Osteoblast (primary cell): Measurements from ENCODE around the gene STYXL1. TPM values are rescaled to one million over a fixed set of nuclear protein-coding genes. Genes with fewer than 3 reads are reported as not detected.
"Not testable (repeated sequence)": the region's sequence is repeated elsewhere in the genome, so short reads cannot be mapped to it uniquely, and the experiment has no call there.

Experiments
- DNase-seq: peaks from one replicate; pipeline ENCODE4 v3.0.0; 2011; ENCODE audit warnings: low spot score, mixed read lengths; ENCODE audit not compliant: insufficient read length; ENCODE audit errors: missing footprints
- H2AFZ ChIP-seq: 2 replicates; pipeline ENCODE4 v1.6.0; 2011; ENCODE audit warnings: mild to moderate bottlenecking, low read length
- H3K27ac ChIP-seq: 2 replicates; pipeline ENCODE4 v1.5.1; 2011; ENCODE audit warnings: mild to moderate bottlenecking, low read depth, low read length, moderate library complexity
- H3K27me3 ChIP-seq: 2 replicates; pipeline ENCODE4 v1.6.0; 2012; ENCODE audit warnings: mild to moderate bottlenecking, control low read depth, inconsistent platforms, low read length, moderate library complexity; ENCODE audit not compliant: insufficient read depth
- H3K36me3 ChIP-seq: 2 replicates; pipeline ENCODE4 v1.5.1; 2011; ENCODE audit warnings: mild to moderate bottlenecking, low read length, control low read depth, moderate library complexity; ENCODE audit not compliant: insufficient read depth
- H3K4me1 ChIP-seq: 2 replicates; pipeline ENCODE4 v1.5.1; 2011; ENCODE audit warnings: mild to moderate bottlenecking, low read length, control low read depth, moderate library complexity; ENCODE audit not compliant: insufficient read depth
- H3K4me2 ChIP-seq: 2 replicates; pipeline ENCODE4 v1.6.0; 2011; ENCODE audit warnings: mild to moderate bottlenecking, low read length; ENCODE audit not compliant: insufficient read depth
- H3K4me3 ChIP-seq: fragments of 200-600 bp; sonication (generic); 3 replicates; pipeline ENCODE4 v1.5.1; 2012; ENCODE audit warnings: mild to moderate bottlenecking, low read length, inconsistent platforms; ENCODE audit not compliant: insufficient read depth
- H3K79me2 ChIP-seq: 2 replicates; pipeline ENCODE4 v1.6.0; 2012; ENCODE audit warnings: mild to moderate bottlenecking, low read length, control low read depth, inconsistent platforms; ENCODE audit not compliant: insufficient read depth
- H3K9me3 ChIP-seq: 2 replicates; pipeline ENCODE4 v1.5.1; 2011; ENCODE audit warnings: low read depth, low read length, control low read depth
- H4K20me1 ChIP-seq: 2 replicates; pipeline ENCODE4 v1.6.0; 2012; ENCODE audit warnings: mild to moderate bottlenecking, low read length, control low read depth; ENCODE audit not compliant: insufficient read depth
- CTCF ChIP-seq: IDR thresholded peaks from 2 replicates; pipeline ENCODE4 v1.5.1; 2011; ENCODE audit warnings: mild to moderate bottlenecking, low read depth, low read length, moderate library complexity; ENCODE audit errors: extremely low read depth
- total RNA-seq: library from RNA; depleted of rRNA; stranded (reverse); fragments of >200 nt; gene quantifications from 2 replicates; pipeline ENCODE4 v1.2.3, GENCODE V29; 2012

STYXL1 gene
- total RNA-seq, 1 donor = 23.9 TPM

DNA sequence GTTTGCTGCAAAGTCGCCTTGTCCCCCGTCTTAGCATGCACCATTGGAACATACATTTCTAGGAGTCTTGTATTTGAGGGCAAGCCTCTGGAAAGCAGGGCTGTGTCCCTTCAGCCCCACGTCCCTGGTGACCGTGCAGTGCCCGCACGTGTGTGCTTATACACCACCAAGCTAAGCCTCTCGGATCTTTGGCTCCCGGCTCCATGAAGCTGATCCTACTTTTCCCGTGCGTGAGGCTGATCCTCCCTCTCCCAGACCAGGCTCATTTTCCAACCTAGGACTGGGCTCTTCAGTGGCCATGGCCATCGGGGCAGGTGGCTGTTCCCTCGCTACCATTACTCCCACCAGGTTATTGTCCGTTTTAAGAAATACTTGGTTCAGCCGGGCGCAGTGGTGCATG is 14.5 kb upstream of the STYXL1 start:
- H3K27me3 ChIP-seq = no peaks in the 10 kb centered on the region
- H4K20me1 ChIP-seq = peaks cover 16% of the 10 kb centered on the region
- no peak overlapping the region for H2AFZ ChIP-seq
- no peak overlapping the region for H3K4me2 ChIP-seq
- peaks cover 6% of the 10 kb centered on the region for H3K4me1 ChIP-seq
- H3K4me3 ChIP-seq = no peak overlapping the region
- no peaks in the 10 kb centered on the region for H3K9me3 ChIP-seq
- peaks cover 22% of the 10 kb centered on the region for H3K79me2 ChIP-seq
- peak; percentile 14 for DNase-seq
- no peak overlapping the region for H3K27ac ChIP-seq
- H3K36me3 ChIP-seq = peaks cover 96% of the 10 kb centered on the region
- no peak for TF ChIP-seq CTCF

DNA sequence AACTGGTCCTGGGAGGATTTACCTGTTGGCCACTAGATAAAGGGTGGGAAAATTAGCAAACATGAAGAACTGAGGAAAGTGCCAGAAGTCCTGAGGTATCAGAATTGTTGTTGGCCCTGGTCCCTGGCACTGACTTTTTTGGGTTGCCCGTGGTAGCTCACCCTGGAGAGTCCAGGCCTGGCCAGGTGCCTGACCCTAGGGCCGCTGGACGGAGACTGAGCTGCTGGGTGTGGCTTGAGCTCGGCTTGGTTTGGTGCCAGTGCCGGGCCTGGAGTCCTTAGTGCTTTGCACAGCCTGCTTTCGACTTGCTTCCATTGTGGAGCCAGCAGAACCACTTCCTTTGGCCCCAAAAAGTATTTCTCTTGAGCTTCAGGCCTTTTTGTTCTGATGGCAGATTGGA is 13.0 kb upstream of the STYXL1 start:
- no peak for DNase-seq
- Histone ChIP-seq H2AFZ (no peak overlapping the region), H4K20me1 (peaks cover 12% of the 10 kb centered on the region), H3K4me1 (no peaks in the 10 kb centered on the region), H3K4me2 (no peak overlapping the region), H3K9me3 (no peaks in the 10 kb centered on the region), H3K79me2 (peaks cover 36% of the 10 kb centered on the region), H3K4me3 (no peak overlapping the region), H3K36me3 (peaks cover 97% of the 10 kb centered on the region), H3K27ac (no peak overlapping the region), H3K27me3 (no peaks in the 10 kb centered on the region)
- no peak for TF ChIP-seq CTCF

DNA sequence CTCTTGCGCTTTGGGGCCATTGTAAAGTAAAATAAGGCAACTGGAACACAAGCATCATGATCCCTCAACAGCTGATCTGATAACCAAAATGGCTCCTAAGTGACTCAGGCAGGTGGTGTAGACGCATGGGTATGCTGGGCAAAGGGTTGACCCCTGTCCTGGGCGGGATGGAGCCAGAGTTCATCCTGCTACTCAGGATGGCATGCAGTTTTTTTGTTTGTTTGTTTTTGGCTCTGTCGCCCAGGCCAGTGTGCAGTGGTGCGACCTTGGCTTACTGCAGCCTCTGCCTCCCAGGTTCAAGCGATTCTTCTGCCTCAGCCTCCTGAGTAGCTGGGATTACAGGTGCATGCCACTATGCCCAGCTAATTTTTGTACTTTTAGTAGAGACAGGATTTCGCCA is 10.9 kb upstream of the STYXL1 start:
- H3K4me3 ChIP-seq, H3K27ac ChIP-seq, H3K4me2 ChIP-seq, H3K27me3 ChIP-seq, H2AFZ ChIP-seq, H3K9me3 ChIP-seq: not testable (repeated sequence)
- peaks cover 57% of the 10 kb centered on the region for H3K79me2 ChIP-seq
- DNase-seq = peak; percentile 8
- peaks cover 87% of the 10 kb centered on the region for H3K36me3 ChIP-seq
- H4K20me1 ChIP-seq = peaks cover 28% of the 10 kb centered on the region
- H3K4me1 ChIP-seq = peaks cover 11% of the 10 kb centered on the region

- Histone ChIP-seq H2AFZ (no peak overlapping the region), H4K20me1 (peaks cover 30% of the 10 kb centered on the region), H3K4me2 (no peak overlapping the region), H3K36me3 (peaks cover 86% of the 10 kb centered on the region), H3K79me2 (peaks cover 67% of the 10 kb centered on the region), H3K27ac (no peak overlapping the region), H3K4me1 (peaks cover 15% of the 10 kb centered on the region), H3K27me3 (no peaks in the 10 kb centered on the region), H3K9me3 (no peaks in the 10 kb centered on the region), H3K4me3 (no peak overlapping the region)
- no peak for DNase-seq
- no peak for TF ChIP-seq CTCF
These were observed 10.0 kb upstream of the STYXL1 start for GRCh38 chr7:76057813-76058145.
